IMR-90 (cell line): ENCODE results near the gene CSNK2B. TPM values are rescaled to one million over a fixed set of nuclear protein-coding genes. Genes with fewer than 3 reads are reported as not detected.

Source experiments
- ATAC-seq: fragments of 200-7000 bp; cut with Tn5 transposase; 2 replicates; pipeline ENCODE4 v1.9.1; 2020; ENCODE audit warnings: low read depth, mild to moderate bottlenecking, moderate library complexity
- BruUV-seq: library from RNA; stranded (reverse); fragments of 400-500 nt; replicated peaks from 2 replicates; lab custom pipeline; 2021; lab: Mats Ljungman, UMichigan
- CTCF ChIA-PET: fragments of 300-600 bp; formaldehyde crosslinking; extraction: SDS; loops from one replicate; lab custom pipeline; 2021; ENCODE audit warnings: antibody characterized with exemption; lab: Yijun Ruan, JAX
- POLR2A ChIA-PET: fragments of 300-600 bp; sonication (Branson Sonifier 250); formaldehyde crosslinking; loops from one replicate; lab custom pipeline; 2022; ENCODE audit warnings: antibody characterized with exemption; ENCODE audit not compliant: unreplicated experiment; lab: Charles Lee
- DNase-seq: peaks from one replicate; pipeline ENCODE4 v3.0.0; 2013
- H2AFZ ChIP-seq: replicated peaks from 2 replicates; pipeline ENCODE3; 2013; ENCODE audit warnings: low read length, mild to moderate bottlenecking; ENCODE audit not compliant: poor library complexity
- H2AK5ac ChIP-seq: 2 replicates; pipeline ENCODE4 v1.6.1; 2013; ENCODE audit warnings: low read depth, low read length, inconsistent platforms
- H2AK9ac ChIP-seq: replicated peaks from 2 replicates; pipeline ENCODE3; 2013; ENCODE audit warnings: mild to moderate bottlenecking, low read depth, low read length, moderate library complexity; ENCODE audit not compliant: poor library complexity
- H2BK120ac ChIP-seq: 2 replicates; pipeline ENCODE4 v1.6.1; 2013; ENCODE audit warnings: low read depth, low read length, inconsistent platforms
- H2BK15ac ChIP-seq: 3 replicates; pipeline ENCODE4 v1.6.1; 2013; ENCODE audit warnings: low read depth, low read length, inconsistent platforms
- H2BK20ac ChIP-seq: 2 replicates; pipeline ENCODE4 v1.6.1; 2013; ENCODE audit warnings: low read depth, mild to moderate bottlenecking, inconsistent platforms, low read length, moderate library complexity
- H2BK5ac ChIP-seq: 2 replicates; pipeline ENCODE4 v1.6.1; 2013; ENCODE audit warnings: mild to moderate bottlenecking, low read depth, low read length, inconsistent platforms; ENCODE audit not compliant: poor library complexity, severe bottlenecking
- H3K14ac ChIP-seq: replicated peaks from 2 replicates; pipeline ENCODE4 v1.6.1; 2013; ENCODE audit warnings: low read depth, low read length, inconsistent platforms
- H3K18ac ChIP-seq: 2 replicates; pipeline ENCODE4 v1.6.1; 2013; ENCODE audit warnings: low read depth, low read length, control low read depth
- H3K23ac ChIP-seq: 2 replicates; pipeline ENCODE4 v1.6.1; 2013; ENCODE audit warnings: low read depth, low read length, inconsistent platforms
- H3K27ac ChIP-seq: 2 replicates; pipeline ENCODE4 v1.5.1; 2013; ENCODE audit warnings: mild to moderate bottlenecking, control low read depth, low read length; ENCODE audit not compliant: insufficient read depth
- H3K27me3 ChIP-seq: 2 replicates; pipeline ENCODE4 v1.6.1; 2013; ENCODE audit warnings: low read length; ENCODE audit not compliant: control insufficient read depth, insufficient read depth
- H3K36me3 ChIP-seq: 2 replicates; pipeline ENCODE4 v1.6.1; 2013; ENCODE audit warnings: low read length, mixed read lengths; ENCODE audit not compliant: control insufficient read depth, insufficient read depth
- H3K4ac ChIP-seq: 2 replicates; pipeline ENCODE4 v1.6.1; 2013; ENCODE audit warnings: low read depth, low read length, inconsistent platforms
- H3K4me1 ChIP-seq: 2 replicates; pipeline ENCODE4 v1.6.1; 2013; ENCODE audit warnings: low read length, mixed read lengths; ENCODE audit not compliant: control insufficient read depth, insufficient read depth
- H3K4me2 ChIP-seq: 2 replicates; pipeline ENCODE4 v1.6.1; 2013; ENCODE audit warnings: low read depth, mild to moderate bottlenecking, control low read depth, low read length, moderate library complexity
- H3K4me3 ChIP-seq: 2 replicates; pipeline ENCODE4 v1.5.1; 2013; ENCODE audit warnings: low read depth, mild to moderate bottlenecking, control low read depth, low read length, moderate library complexity; ENCODE audit not compliant: insufficient read depth
- H3K56ac ChIP-seq: 2 replicates; pipeline ENCODE4 v1.6.1; 2013; ENCODE audit warnings: low read length, inconsistent platforms; ENCODE audit not compliant: insufficient read depth; ENCODE audit errors: extremely low read depth
- H3K79me1 ChIP-seq, 2 experiments: 2 replicates each; pipeline ENCODE4 v1.6.1; 2013; ENCODE audit warnings: low read length in 2 of 2, inconsistent platforms in 1 of 2, low read depth in 1 of 2
- H3K9ac ChIP-seq: 2 replicates; pipeline ENCODE4 v1.6.1; 2013; ENCODE audit warnings: low read depth, low read length, control low read depth
- H3K9me1 ChIP-seq: 2 replicates; pipeline ENCODE4 v1.6.1; 2013; ENCODE audit warnings: low read length, inconsistent platforms; ENCODE audit not compliant: insufficient read depth
- H3K9me3 ChIP-seq: 2 replicates; pipeline ENCODE4 v1.6.1; 2013; ENCODE audit warnings: low read length; ENCODE audit not compliant: control insufficient read depth, insufficient read depth
- H4K20me1 ChIP-seq: 2 replicates; pipeline ENCODE4 v1.6.1; 2013; ENCODE audit warnings: low read length, inconsistent platforms; ENCODE audit not compliant: insufficient read depth
- H4K5ac ChIP-seq: 2 replicates; pipeline ENCODE4 v1.6.1; 2013; ENCODE audit warnings: mild to moderate bottlenecking, low read depth, low read length, control low read depth
- H4K8ac ChIP-seq, 2 experiments: 2 replicates each; pipeline ENCODE4 v1.6.1; 2013; ENCODE audit warnings: low read depth in 2 of 2, low read length in 2 of 2, control low read depth in 1 of 2, inconsistent platforms in 1 of 2
- H4K91ac ChIP-seq: 2 replicates; pipeline ENCODE4 v1.6.1; 2013; ENCODE audit warnings: low read depth, low read length, inconsistent platforms; ENCODE audit not compliant: insufficient read depth
- BHLHE40 ChIP-seq: fragments of 150-350 bp; IDR thresholded peaks from 2 replicates; pipeline ENCODE4 v1.6.1; 2016; ENCODE audit warnings: mild to moderate bottlenecking, low read depth, low read length
- CEBPB ChIP-seq: IDR thresholded peaks from 2 replicates; pipeline ENCODE4 v1.6.1; 2012; ENCODE audit warnings: low read depth, low read length, improper control_type of control experiment
- CHD1 ChIP-seq: IDR thresholded peaks from 2 replicates; pipeline ENCODE4 v1.6.1; 2012; ENCODE audit warnings: low read depth, low read length, improper control_type of control experiment
- FOS ChIP-seq: fragments of 150-350 bp; IDR thresholded peaks from 2 replicates; pipeline ENCODE4 v1.6.1; 2016; ENCODE audit warnings: low read depth, low read length
- MXI1 ChIP-seq: IDR thresholded peaks from 2 replicates; pipeline ENCODE4 v1.6.1; 2012; ENCODE audit warnings: low read depth, mild to moderate bottlenecking, low read length, moderate library complexity, borderline replicate concordance
- NFE2L2 ChIP-seq: fragments of 150-350 bp; IDR thresholded peaks from 2 replicates; pipeline ENCODE4 v1.6.1; 2016; ENCODE audit warnings: low read depth, mild to moderate bottlenecking, low read length
- RFX5 ChIP-seq: IDR thresholded peaks from 2 replicates; pipeline ENCODE4 v1.8.0; 2012; ENCODE audit warnings: low read depth, mild to moderate bottlenecking, low read length, moderate library complexity
- USF2 ChIP-seq: fragments of 150-350 bp; IDR thresholded peaks from 2 replicates; pipeline ENCODE4 v1.6.1; 2017; ENCODE audit warnings: mild to moderate bottlenecking, antibody characterized with exemption, low read length, low read depth
- WGBS, 2 experiments: methylation state at CpG; one replicate each; pipeline versions ENCODE4 v1.1.5 to v1.1.7; 2013; ENCODE audit warnings: missing lambda C conversion rate in 2 of 2; ENCODE audit not compliant: insufficient read length in 1 of 2; ENCODE audit errors: extremely low coverage in 2 of 2; 5-methylcytosine and 5-hydroxymethylcytosine counted together
- dilution Hi-C: fragments of 300-500 bp; cut with HindIII; formaldehyde crosslinking; loops from one replicate; pipeline ENCODE4 v1.14.3; 2018; ENCODE audit warnings: low sequenced_read_pairs; ENCODE audit not compliant: unreplicated experiment
- in situ Hi-C: fragments of 300-500 bp; cut with MboI; formaldehyde crosslinking; loops from 3 replicates; pipeline ENCODE4 v1.14.3; 2019; ENCODE audit warnings: low sequenced_read_pairs, inconsistent platforms, mixed read lengths
- intact Hi-C: fragments of 100-400 bp; cut with micrococcal nuclease; formaldehyde crosslinking; loops from 2 replicates; pipeline ENCODE4 v1.10.0; 2022
- polyA plus RNA-seq, 3 experiments: library from polyadenylated mRNA; depleted of rRNA; stranded (reverse); fragments of >200 nt; gene quantifications; 2 replicates each; pipeline ENCODE4 v1.2.3, GENCODE V29; 2012; ENCODE audit warnings: low replicate concordance in 1 of 3
- total RNA-seq: library from RNA; depleted of rRNA; stranded (reverse); fragments of >200 nt; gene quantifications from 2 replicates; pipeline ENCODE4 v1.2.3, GENCODE V29; 2012

The CSNK2B gene
- total and polyA plus RNA-seq, 2 of the 4 experiments (the other 2 are of a cell fraction), result 194 to 240 TPM

- DNase-seq, result no peak
- no peak overlapping the region for H3K4ac ChIP-seq
- H4K91ac ChIP-seq, result no peak overlapping the region
- no peak overlapping the region for H2BK15ac ChIP-seq
- no peak overlapping the region for H3K27ac ChIP-seq
- H2AFZ ChIP-seq, result no peak overlapping the region
- no peak overlapping the region for H2AK9ac ChIP-seq
- POLR2A ChIA-PET, result no interaction called here
- H3K23ac ChIP-seq, result no peak overlapping the region
- no peak overlapping the region for H4K5ac ChIP-seq
- no peaks in the 10 kb centered on the region for H3K9me1 ChIP-seq
- WGBS, 2 experiments, result 68% methylated on average over 5 of the region's 8 CpGs; no CpG with 5 or more reads in 1 of the 2 experiments
- peaks cover 8% of the 10 kb centered on the region; the same call in 1 of the 2 replicates for H3K36me3 ChIP-seq
- no peak overlapping the region for H2BK5ac ChIP-seq
- H3K4me2 ChIP-seq, result no peak overlapping the region
- TF ChIP-seq FOS (no peak), NFE2L2 (no peak), USF2 (no peak), BHLHE40 (no peak), CEBPB (no peak), CHD1 (no peak), MXI1 (no peak), RFX5 (no peak)
- no peak overlapping the region for H3K14ac ChIP-seq
- BruUV-seq, result no TSS peak
- CTCF ChIA-PET, result no interaction called here
- H3K18ac ChIP-seq, result no peak overlapping the region
- H2BK20ac ChIP-seq, result no peak overlapping the region
- no peak overlapping the region for H2BK120ac ChIP-seq
- H2AK5ac ChIP-seq, result no peak overlapping the region
- H3K4me1 ChIP-seq, result peaks cover 9% of the 10 kb centered on the region
- no peak overlapping the region for H3K56ac ChIP-seq
- in situ Hi-C loops, result no loop called here
- H3K9ac ChIP-seq, result no peak overlapping the region
- no peak overlapping the region for H3K4me3 ChIP-seq
- no peak overlapping the region for H4K8ac ChIP-seq
- H3K9me3 ChIP-seq, result no peaks in the 10 kb centered on the region
- intact Hi-C loops, result no loop called here
- H4K20me1 ChIP-seq, result no peaks in the 10 kb centered on the region
- H3K27me3 ChIP-seq, result no peaks in the 10 kb centered on the region
- dilution Hi-C loops, result no loop called here
- ATAC-seq, result no peak
- H3K79me1 ChIP-seq, result no peaks in the 10 kb centered on the region
Measured at GRCh38 chr6:31677955-31678354, 12.1 kb downstream of the CSNK2B start.
